ENCODE data around the gene RALGPS1.

The RALGPS1 gene

DNA sequence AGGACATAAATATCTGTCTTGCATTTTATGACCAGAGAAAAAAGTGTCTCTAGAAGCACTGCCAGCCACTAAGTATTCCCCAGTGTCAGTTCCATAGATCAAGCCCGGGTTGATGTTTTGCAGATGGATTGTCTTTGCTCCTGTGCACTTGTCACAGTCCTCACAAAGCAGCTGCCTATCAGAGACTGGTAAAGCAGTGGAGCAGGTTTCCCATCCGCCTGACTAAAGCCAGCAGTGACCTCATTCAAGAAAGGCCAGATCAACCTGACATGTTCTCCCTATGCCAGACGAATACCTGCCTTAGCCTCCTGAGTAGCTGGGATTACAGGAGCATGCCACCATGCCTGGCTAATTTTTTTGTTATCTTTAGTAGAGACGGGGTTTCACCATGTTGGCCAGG, 323.2 kb downstream of the RALGPS1 start:
- no peak for DNase-seq (ENCODE audit: low read depth in 2 of 2)
- H3K4me3 ChIP-seq (replicated peaks in 1 of 2; ENCODE audit: low read depth in 2 of 2, low read length in 2 of 2), result no peak overlapping the region
- TF ChIP-seq, protein P1, sequence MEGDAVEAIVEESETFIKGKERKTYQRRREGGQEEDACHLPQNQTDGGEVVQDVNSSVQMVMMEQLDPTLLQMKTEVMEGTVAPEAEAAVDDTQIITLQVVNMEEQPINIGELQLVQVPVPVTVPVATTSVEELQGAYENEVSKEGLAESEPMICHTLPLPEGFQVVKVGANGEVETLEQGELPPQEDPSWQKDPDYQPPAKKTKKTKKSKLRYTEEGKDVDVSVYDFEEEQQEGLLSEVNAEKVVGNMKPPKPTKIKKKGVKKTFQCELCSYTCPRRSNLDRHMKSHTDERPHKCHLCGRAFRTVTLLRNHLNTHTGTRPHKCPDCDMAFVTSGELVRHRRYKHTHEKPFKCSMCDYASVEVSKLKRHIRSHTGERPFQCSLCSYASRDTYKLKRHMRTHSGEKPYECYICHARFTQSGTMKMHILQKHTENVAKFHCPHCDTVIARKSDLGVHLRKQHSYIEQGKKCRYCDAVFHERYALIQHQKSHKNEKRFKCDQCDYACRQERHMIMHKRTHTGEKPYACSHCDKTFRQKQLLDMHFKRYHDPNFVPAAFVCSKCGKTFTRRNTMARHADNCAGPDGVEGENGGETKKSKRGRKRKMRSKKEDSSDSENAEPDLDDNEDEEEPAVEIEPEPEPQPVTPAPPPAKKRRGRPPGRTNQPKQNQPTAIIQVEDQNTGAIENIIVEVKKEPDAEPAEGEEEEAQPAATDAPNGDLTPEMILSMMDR (IDR thresholded peaks at IDR 0.05; ENCODE audit: low read depth, low read length), result no peak

DNA sequence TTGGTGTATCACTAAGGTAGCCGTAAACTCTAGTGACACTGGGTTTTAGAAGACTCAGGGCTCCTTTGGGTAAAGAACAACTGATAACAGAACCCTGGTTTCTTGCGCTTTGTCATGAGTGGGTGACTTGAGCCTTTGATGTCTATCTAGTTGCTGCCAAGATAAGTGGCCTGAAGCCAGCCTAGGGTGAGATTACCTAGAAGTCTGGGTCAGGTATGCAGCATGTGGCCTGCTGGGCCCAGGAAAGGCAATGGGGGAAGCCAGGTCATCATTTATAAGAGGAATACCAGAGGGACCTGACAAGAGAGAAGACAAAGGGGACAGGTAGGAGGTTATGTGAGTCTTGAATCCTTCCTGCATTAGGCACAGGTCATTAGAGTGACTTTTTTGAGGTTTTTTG, 326.8 kb downstream of the RALGPS1 start:
- TF ChIP-seq, protein P1 (IDR thresholded peaks at IDR 0.05; ENCODE audit: low read depth, low read length), result no peak
- H3K4me3 ChIP-seq (replicated peaks in 1 of 2; ENCODE audit: low read depth in 2 of 2, low read length in 2 of 2), result no peak overlapping the region
- no peak for DNase-seq (ENCODE audit: low read depth in 2 of 2)

DNA sequence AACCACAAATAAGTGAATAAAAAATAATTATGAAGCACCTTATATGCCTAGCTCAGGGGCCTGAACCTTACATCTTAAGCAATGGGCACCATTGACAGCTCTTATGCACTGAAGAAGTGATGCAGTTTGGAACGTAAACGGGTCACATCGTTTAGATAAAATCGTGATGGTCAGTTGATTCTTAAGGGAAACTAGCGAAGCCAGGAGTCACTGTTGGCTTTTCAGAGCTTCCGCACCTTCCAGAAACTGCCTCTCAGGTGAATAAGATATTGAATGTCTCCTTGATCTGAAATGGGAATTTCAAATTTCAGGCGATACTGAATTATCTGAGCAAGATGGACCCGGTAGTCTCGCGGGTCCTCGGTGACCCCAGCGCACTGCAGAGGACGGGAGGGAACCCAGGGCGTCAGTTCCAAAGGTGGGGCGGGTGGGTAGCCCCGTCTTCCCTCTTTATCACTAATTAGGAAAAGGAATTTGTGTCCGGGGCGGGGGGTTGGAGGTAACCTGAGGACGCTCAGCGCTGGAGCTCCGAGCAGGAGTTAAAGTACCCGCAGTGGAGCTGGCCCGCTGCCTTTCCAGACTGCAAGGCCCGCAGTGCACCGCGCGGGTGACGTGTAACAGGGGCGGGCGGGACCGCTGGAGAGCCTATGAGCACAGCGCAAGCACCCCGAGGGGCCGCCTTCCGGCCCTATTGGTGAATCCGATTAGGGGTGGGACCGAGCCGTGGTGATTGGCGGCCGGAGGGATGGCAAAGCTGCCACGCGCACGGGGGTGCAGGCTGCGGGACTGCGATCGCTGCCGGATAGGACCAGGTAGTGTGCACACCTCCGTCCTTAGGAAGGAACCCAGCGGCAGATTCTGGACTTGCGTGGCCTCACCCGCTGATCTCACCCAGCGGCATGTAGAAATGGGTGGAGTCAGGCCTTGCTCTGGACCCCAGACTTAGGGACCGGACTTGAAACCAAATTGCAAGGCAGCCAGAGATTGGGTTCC, 330.3 kb downstream of the RALGPS1 start:
- peak; percentile 92 to 93 for DNase-seq (ENCODE audit: low read depth in 2 of 2)
- H3K4me3 ChIP-seq (replicated peaks in 1 of 2; ENCODE audit: low read depth in 2 of 2, low read length in 2 of 2), result peak overlapping the region; percentile 63 to 71
- TF ChIP-seq, protein P1 (IDR thresholded peaks at IDR 0.05; ENCODE audit: low read depth, low read length), result no peak

DNA sequence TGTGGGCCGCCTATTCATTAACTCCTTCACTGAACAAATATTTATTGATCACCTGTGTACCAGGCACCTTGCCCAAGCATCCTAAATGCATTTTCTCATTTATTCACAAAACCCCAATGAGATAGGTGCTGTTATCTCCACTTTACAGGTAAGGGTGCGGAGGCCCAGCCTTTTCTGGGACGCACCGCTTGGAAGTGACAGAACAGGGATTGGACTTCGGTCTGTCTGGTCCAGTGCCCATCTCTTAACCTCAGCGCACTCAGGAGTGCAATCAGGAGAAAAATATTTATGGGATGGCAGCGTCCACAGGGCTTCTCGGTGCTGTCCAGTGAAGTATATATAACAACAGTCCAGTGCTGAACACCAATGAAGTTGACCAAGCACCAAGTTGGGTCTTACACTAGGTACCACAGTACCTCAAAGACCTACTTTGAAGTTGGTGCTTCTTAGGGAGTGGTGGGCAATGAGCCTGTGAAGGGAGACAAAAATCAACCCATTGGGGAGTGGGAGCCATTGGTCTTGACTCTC, 331.1 kb downstream of the RALGPS1 start:
- TF ChIP-seq, protein P1 (IDR thresholded peaks at IDR 0.05; ENCODE audit: low read depth, low read length), result no peak
- H3K4me3 ChIP-seq (replicated peaks in 1 of 2; ENCODE audit: low read depth in 2 of 2, low read length in 2 of 2), result peak overlapping the region; percentile 63 to 71
- DNase-seq (ENCODE audit: low read depth in 2 of 2), result no peak

DNA sequence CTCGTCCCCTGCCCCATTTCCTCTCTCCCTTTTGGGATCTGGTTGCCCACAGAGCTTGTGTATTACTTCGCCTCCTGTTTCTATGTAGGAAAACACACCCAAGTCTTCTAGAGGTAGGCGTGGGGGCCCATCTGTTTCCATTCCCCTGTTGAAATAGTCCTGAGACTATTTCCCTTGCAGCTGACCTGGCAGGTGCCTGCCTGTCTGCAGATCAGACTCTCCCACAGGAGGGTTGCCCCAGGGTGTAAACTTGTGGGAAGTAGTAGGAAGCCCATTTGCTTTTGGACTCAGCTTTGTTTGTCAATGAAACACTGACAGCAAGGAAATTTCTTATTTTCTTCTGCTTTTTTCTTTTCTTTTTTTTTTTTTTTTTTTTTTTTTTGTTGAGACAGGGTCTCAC, 333.7 kb downstream of the RALGPS1 start:
- H3K4me3 ChIP-seq (replicated peaks in 1 of 2; ENCODE audit: low read depth in 2 of 2, low read length in 2 of 2), result no peak overlapping the region
- TF ChIP-seq, protein P1 (IDR thresholded peaks at IDR 0.05; ENCODE audit: low read depth, low read length), result no peak
- DNase-seq (ENCODE audit: low read depth in 2 of 2), result no peak

DNA sequence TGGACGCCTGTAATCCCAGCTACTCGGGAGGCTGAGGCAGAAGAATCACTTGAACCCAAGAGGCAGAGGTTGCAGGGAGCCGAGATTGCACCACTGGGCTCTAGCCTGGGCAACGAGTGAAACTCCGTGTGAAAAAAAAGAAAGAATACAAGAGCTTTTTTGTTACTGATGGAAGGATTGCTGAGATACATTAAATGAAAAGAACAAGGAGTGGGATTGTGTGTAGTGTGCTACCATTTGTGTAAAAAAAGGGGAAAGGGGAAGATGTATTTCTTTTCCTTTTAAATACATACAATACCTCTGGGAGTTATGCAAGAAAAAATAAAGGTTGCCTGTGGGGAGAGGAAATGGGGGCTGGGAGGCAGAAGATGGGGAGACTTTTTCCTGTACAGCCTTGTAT, 335.3 kb downstream of the RALGPS1 start:
- TF ChIP-seq, protein P1 (IDR thresholded peaks at IDR 0.05; ENCODE audit: low read depth, low read length), result no peak
- no peak for DNase-seq (ENCODE audit: low read depth in 2 of 2)
- H3K4me3 ChIP-seq (replicated peaks in 1 of 2; ENCODE audit: low read depth in 2 of 2, low read length in 2 of 2), result no peak overlapping the region
